KBM-7 (cell line): ENCODE data around the gene TYW5.

Experiments used
- DNase-seq: peaks from one replicate; pipeline ENCODE4 v3.0.0-alpha.2; 2015
- in situ Hi-C: fragments of 300-500 bp; cut with MboI; formaldehyde crosslinking; loops from 2 replicates; pipeline ENCODE4 v1.14.3; 2020; ENCODE audit warnings: low sequenced_read_pairs, low pct_unique_long_range_greater_than_20kb, mixed read lengths

TYW5 gene

DNA sequence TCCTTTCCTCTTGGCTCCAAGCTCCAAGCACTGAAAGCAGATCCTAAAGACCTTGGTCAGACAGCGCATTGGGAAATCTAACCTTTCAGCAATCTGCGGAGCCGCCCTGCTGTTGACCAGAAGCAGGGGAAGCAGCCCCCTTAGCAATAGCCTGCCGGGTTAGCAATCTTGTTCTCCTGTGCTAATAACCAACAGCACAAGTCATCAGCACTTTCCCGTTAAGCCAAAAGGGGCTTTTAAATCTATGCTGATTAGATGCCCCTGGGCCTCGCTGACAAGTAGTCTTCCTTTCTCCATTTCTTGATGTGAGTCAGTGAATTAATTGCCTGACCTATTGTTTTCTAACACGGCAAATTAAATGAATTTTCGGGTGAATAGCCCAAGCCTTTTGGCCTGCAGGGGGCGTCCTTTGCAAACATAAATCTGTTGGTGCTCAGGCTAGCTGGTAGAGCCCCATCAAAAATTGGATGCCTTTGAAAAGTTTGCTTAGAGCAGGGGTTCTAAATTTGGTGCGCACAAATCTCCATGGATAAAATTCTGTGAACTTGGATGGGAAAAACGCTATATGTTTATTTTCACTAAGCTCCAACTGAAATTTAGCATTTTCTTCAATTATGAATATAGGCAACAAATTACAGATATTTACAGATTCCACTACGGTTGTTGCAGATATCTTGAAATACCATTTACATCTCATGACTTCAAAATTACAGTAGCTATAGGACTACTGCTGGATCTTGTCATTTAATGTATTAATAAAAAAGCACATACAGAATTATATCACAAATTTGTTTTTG is 24.7 kb upstream of the TYW5 start:
- in situ Hi-C loops = loop anchor here (10.0 to 25.0 kb wide), 2 partner anchors 495 to 732 kb away; no protein-coding TSS in a partner anchor
- peak; percentile 76 for DNase-seq

DNA sequence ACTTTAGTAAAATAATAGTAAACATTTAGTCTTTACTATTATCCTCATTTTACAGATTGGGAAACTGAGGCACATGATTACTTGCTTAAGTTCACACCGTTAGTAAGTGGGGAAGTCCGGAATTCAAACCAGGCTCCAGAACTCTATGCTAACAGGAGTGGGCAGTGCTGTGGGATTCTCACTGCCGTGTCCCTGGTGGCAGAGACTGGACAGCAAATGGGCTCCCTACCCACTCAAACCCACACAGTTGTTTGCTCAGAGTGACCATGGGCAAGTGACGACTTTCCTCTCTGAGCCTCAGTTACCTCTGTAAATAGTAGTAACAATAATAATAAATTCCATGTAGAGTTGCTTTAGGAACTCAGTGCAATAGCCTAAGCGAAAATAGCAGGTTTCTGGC is 24.1 kb upstream of the TYW5 start:
- in situ Hi-C loops = loop anchor here (10.0 to 25.0 kb wide), 2 partner anchors 495 to 733 kb away; no protein-coding TSS in a partner anchor
- no peak for DNase-seq

DNA sequence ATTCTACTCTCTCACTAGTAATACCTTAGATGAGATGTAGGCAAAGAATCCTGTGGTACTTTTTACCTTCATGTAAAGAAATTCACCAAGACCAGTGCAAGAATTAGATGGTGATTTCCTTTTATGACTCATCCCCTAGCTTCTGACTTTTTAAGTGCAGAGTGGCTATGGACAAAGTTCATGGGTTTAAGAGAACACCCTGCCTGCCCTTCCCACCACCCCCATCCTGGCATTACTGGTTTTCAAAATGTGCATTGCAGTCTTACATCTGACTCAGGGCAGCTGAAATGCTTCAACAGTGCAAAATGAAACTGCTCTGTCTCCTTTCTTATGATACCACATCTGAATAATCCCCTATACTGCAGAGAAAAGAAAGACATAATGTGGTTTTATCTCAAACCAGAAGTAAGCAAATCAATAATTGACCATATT is 22.7 kb upstream of the TYW5 start:
- no peak for DNase-seq
- in situ Hi-C loops = loop anchor here (10.0 to 25.0 kb wide), 2 partner anchors 497 to 734 kb away; no protein-coding TSS in a partner anchor

- in situ Hi-C loops = loop anchor here (10.0 to 25.0 kb wide), 2 partner anchors 499 to 737 kb away; no protein-coding TSS in a partner anchor
- no peak for DNase-seq
These were observed 20.1 kb upstream of the TYW5 start for GRCh38 chr2:199975273-199975895.

DNA sequence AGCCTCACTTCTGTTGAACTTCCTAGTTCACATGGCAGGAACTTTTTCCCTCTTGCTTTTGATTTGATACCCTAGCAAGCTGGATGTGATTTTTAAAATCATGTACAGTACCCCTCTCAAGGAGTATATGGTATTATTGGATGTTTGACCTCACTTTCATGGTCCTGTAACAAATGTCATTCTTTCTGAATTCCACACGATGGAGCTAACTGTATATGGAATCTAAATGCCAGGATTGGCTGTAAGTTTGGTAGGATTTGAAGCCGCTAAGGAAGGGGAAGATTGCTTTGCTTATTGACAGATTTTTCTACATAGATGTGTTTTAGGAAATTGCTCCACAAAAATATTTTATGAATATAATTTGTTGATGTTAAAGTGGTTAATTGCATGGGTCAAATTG is 18.4 kb upstream of the TYW5 start:
- peak; percentile 33 for DNase-seq
- in situ Hi-C loops = loop anchor here (10.0 kb wide), 1 partner anchor 501 kb away; no protein-coding TSS in a partner anchor

GRCh38 chr2:199972088-199972626 is 16.9 kb upstream of the TYW5 start:
- in situ Hi-C loops = loop anchor here (10.0 kb wide), 1 partner anchor 503 kb away; no protein-coding TSS in a partner anchor
- no peak for DNase-seq

GRCh38 chr2:199968126-199968525 is 12.8 kb upstream of the TYW5 start:
- no peak for DNase-seq
- in situ Hi-C loops = no loop called here

- DNase-seq = no peak
- in situ Hi-C loops = no loop called here
These were observed 11.7 kb upstream of the TYW5 start for GRCh38 chr2:199966976-199967375.

GRCh38 chr2:199966405-199966804 is 11.1 kb upstream of the TYW5 start:
- in situ Hi-C loops = no loop called here
- no peak for DNase-seq

DNA sequence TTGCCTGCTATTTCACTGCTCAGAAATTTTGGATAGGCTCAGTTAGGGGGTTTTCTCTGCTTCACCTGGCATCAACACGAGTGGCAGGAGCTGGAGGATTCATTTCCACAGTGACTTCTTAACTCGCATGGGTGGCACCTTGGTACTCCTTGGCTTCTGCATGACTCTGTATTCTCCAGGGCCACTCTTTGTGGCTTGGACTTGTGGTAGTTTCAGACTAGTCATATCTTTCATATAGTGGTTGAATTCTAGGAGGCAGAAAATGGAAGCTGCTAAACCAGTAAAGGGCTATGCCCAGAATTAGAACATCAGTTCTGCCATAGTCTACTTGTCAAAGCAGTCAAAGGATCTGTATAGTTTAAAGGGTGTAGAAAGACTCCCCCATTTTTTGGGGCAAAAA is 6.9 kb upstream of the TYW5 start:
- in situ Hi-C loops = no loop called here
- DNase-seq = no peak

DNA sequence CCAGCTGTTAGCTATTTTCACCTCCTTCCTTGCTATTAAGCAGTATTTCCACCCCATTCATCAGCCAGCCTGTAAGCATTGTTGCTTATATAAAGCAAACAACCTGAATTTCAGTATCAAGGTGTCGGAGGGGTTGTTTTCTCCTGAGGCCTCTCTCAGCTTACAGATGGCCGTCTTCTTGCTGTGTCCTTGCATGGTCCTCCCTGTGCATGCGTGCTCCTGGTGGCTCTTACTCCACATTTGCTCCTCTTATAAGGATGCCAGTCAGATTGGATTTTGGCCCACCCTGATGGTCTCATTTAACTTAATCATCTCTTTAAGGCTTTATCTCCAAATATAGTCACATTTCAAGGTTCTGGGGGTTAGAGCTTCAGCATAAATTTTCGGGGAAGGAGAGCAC is 2.7 kb upstream of the TYW5 start:
- DNase-seq = no peak
- in situ Hi-C loops = no loop called here

DNA sequence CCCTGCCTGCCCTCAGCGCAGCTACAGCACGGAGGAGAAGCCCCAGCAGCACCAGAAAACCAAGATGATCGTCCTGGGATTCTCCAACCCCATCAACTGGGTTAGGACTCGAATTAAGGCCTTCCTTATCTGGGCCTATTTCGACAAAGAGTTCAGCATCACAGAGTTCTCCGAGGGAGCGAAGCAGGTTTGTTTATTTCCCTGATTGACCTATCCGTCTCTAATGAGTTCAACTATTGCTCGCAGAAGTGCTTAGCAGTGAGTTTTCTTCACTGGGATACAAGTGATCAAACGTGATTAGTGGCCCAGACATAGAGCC is 730 bp upstream of the TYW5 start:
- in situ Hi-C loops = no loop called here
- DNase-seq = no peak

DNA sequence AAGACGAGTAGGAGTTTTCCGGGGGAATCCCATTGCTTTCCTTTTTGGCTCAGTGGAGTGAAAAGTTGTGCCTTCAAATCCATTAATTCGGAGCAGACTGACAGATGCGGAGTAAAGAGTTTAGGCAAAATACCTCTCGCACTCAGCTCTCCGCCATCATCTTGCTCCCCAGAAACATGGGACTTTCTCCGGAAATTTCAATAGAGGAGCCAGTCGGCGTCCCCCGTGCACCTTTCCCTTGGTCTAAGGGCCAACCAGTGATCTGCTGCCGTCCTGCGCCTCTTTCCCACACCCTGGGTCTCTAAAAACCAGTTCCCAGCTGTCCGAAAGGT is 318 bp downstream of the TYW5 start:
- in situ Hi-C loops = no loop called here
- DNase-seq = no peak

DNA sequence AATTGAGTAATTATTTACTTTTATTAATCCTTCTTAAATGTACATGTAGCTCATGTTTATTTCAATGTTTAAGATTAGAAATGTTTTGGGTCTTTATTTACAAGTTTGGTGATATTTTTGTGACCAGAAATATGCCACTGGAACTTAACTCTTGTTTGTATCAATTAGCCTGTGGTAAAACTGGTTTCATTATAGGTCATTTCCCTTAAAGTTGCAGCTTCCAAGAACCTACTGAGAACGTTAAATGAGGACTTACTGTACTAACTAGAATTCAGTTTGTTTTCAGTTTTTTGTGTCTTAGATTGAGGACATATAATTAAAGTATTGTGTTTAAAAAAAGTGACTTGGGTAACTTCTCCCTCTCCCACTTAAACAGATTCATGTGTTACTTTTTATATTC is 4.3 kb downstream of the TYW5 start:
- in situ Hi-C loops = no loop called here
- no peak for DNase-seq

- no peak for DNase-seq
- in situ Hi-C loops = no loop called here
These were observed 4.9 kb downstream of the TYW5 start for GRCh38 chr2:199950396-199950795.

DNA sequence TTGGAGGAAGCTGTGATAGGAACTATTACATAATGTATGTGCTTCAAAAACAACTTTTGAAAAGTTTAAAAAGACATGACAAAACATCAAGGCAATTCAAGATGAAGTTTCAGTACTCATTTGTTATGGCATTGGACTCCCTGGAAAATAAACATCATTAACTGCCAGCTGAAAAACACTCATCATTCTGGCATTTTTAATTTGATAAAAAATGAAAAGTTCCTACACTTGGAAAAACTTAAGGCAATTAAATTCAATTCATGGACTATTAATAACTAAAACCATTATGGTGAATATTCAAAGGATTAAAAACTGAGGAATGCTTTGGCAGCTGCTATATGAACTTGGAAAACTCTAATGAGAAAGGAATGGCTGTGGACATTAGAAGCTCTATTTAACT is 8.5 kb downstream of the TYW5 start:
- DNase-seq = no peak
- in situ Hi-C loops = no loop called here

GRCh38 chr2:199946196-199946595 is 9.1 kb downstream of the TYW5 start:
- in situ Hi-C loops = no loop called here
- DNase-seq = no peak

DNA sequence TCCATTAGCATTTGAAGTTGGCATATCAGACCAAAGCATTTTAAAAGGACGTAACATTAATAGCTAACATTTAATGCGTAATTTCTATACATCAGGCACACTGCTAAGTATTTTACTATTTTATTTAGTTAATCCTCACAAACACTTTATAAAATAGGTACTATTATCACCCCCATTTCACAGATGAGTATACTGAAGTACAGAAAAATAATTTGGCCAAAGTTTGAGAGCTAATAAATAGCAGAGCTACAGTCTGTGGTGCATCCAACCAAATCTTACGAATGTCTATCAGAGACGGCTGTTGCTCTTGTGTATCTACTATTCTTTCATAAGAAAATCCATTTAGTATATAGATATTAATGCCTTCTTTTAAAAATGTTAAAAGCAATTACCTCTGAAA is 11.9 kb downstream of the TYW5 start:
- in situ Hi-C loops = no loop called here
- DNase-seq = no peak

DNA sequence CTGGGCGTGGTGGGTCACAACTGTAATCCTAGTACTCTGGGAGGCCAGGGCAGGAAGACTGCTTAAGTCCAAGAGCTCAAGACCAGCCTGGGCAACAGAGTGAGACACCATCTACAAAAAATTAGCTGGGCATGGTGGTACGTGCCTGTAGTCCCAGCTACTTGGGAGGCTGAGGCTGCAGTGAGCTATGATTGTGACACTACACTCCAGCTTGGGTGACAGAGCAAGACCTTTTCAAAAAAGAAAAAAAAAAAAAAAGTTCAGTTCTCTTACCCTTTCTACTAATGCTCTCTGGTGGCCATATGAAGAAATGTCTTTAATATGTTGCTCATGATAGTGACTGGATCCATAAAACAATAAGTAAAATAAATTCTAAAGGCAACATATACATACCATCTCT is 14.9 kb downstream of the TYW5 start:
- in situ Hi-C loops = no loop called here
- peak; percentile 68 for DNase-seq

DNA sequence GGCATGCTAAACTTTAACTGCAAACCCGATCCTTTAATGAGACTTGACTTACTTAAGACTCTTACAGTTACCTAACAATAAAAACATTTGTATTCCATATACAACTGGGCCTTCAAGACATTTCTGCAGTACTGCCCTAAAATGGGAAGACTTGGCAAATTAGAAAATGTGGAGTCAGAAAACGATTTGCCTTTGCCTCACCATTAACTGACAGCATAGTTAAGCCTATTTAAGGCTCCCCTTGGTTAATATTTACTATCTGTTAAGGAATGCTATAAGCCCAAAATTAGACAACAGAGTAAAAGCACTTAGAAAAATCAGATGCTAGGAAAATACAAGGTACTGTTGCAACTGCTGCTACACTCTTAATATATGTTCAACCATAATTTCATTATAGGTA is 18.7 kb downstream of the TYW5 start:
- DNase-seq = no peak
- in situ Hi-C loops = no loop called here
